Gastrocnemius medialis (tissue), 4 donors: ENCODE measurements around the gene HOXB8. TPM values are rescaled to one million over a fixed set of nuclear protein-coding genes. Genes with fewer than 3 reads are reported as not detected.

Source experiments
- ATAC-seq, 2 donors: fragments of 150-250 bp; one replicate each; pipeline ENCODE4 v1.9.1; 2016
- DNase-seq, 2 donors: peaks; one replicate each; pipeline ENCODE4 v3.0.0-alpha.2; 2019
- H3K27ac ChIP-seq, 4 donors: fragments of 200-600 bp; sonication (generic); 1 replicate in 1 of 4; 2 replicates in 3 of 4; pipeline ENCODE4 v1.5.1; 2016 to 2018; ENCODE audit warnings: mild to moderate bottlenecking in 2 of 4, moderate library complexity in 1 of 4
- H3K27me3 ChIP-seq, 3 donors: fragments of 200-600 bp; sonication (generic) in 2 of 3; 1 replicate in 1 of 3; 2 replicates in 2 of 3; pipeline versions ENCODE4 v1.5.1 to v1.6.0; 2016 to 2019; ENCODE audit warnings: mild to moderate bottlenecking in 1 of 3, moderate library complexity in 1 of 3
- H3K36me3 ChIP-seq, 2 donors: fragments of 200-600 bp; sonication (generic) in 1 of 2; one replicate each; pipeline ENCODE4 v1.5.1; 2017 to 2018
- H3K4me1 ChIP-seq, 2 donors: fragments of 200-600 bp; sonication (generic) in 1 of 2; one replicate each; pipeline ENCODE4 v1.5.1; 2016 to 2017; ENCODE audit warnings: mild to moderate bottlenecking in 2 of 2
- H3K4me3 ChIP-seq, 4 donors: fragments of 200-600 bp; sonication (generic) in 3 of 4; 1 replicate in 1 of 4; 2 replicates in 3 of 4; pipeline ENCODE4 v1.5.1; 2016 to 2019; ENCODE audit warnings: mild to moderate bottlenecking in 2 of 4
- H3K9me3 ChIP-seq, 3 donors: fragments of 200-600 bp; sonication (generic) in 2 of 3; 1 replicate in 1 of 3; 2 replicates in 2 of 3; pipeline ENCODE4 v1.5.1; 2016 to 2019
- POLR2A ChIP-seq, 2 donors: fragments of 450-650 bp; IDR thresholded peaks; one replicate each; pipeline ENCODE4 v1.6.1; 2017; ENCODE audit warnings: antibody characterized with exemption in 2 of 2, mild to moderate bottlenecking in 2 of 2, moderate library complexity in 2 of 2
- in situ Hi-C, 4 donors: fragments of 200-750 bp; cut with MboI; loops; one replicate each; pipeline versions ENCODE4 v1.15.0 to v1.8.0; 2017; ENCODE audit warnings: low sequenced_read_pairs in 4 of 4
- intact Hi-C: fragments of 100-400 bp; cut with DNase I; formaldehyde crosslinking; loops from one replicate; pipeline ENCODE4 v1.15.1; 2023; ENCODE audit warnings: low total_unique reads
- total RNA-seq, 4 donors: library from RNA; depleted of rRNA; stranded (reverse); fragments of >200 nt; gene quantifications; one replicate each; pipeline versions ENCODE4 v1.1.0 to v1.2.3, GENCODE V29; 2016
- TF ChIP-seq, protein P1 (sequence below), 5 experiments: fragments of 450-650 bp in 3 of 5; fragments of 200-600 bp in 2 of 5; sonication (generic) in 2 of 5; IDR thresholded peaks in 4 of 5; conservative IDR thresholded peaks in 1 of 5; 1 replicate in 4 of 5; 2 replicates in 1 of 5; pipeline ENCODE4 v1.5.1; 2016 to 2019; ENCODE audit warnings: antibody characterized with exemption in 5 of 5, mild to moderate bottlenecking in 3 of 5, moderate library complexity in 3 of 5

HOXB8 gene
- total RNA-seq, 4 donors from 2014 or later = 0.27 TPM; not detected in 3

DNA sequence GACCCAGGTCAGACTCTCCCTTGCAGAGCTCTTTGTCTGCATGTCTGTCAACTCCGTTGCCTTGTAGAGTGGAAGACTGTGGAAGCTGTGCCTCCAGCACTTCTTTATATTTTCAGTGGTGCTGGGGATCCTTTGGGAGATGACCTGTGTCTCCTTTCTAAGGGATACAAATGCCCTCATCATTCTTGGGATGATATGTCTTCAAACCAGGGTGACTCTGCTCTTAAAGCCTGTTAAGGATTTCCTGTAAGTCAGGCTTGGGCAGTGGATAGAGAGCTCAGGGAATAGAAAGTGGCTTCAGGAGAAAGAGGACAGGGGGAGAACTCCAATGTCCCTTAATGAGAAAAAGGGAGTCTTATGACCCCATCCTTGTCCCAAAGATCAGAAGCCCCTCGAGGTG, 26.6 kb downstream of the HOXB8 start:
- Histone ChIP-seq H3K4me3 (no peak overlapping the region), H3K27me3 (peaks cover 46 to 65% (median 51%) of the 10 kb centered on the region in 3 donors), H3K4me1 (peaks cover 9 to 20% of the 10 kb centered on the region in 2 donors)

DNA sequence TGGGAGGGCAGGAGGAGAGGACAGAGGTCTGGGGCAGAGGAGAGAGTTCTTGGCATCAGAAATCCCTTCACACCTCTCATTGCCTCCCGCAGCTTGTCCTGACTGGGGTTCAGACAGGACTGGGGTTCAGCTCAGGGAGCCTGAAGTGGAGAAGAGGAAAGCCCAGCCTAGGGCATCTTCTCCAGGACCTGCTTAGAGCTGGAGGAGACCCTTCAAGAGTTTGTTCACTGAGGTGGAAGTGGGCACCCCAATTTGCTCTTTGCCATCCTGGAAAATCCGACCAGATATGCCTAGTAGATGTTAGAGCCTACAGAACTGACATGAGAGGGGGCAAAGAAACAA, 27.0 kb downstream of the HOXB8 start:
- TF ChIP-seq, protein P1, sequence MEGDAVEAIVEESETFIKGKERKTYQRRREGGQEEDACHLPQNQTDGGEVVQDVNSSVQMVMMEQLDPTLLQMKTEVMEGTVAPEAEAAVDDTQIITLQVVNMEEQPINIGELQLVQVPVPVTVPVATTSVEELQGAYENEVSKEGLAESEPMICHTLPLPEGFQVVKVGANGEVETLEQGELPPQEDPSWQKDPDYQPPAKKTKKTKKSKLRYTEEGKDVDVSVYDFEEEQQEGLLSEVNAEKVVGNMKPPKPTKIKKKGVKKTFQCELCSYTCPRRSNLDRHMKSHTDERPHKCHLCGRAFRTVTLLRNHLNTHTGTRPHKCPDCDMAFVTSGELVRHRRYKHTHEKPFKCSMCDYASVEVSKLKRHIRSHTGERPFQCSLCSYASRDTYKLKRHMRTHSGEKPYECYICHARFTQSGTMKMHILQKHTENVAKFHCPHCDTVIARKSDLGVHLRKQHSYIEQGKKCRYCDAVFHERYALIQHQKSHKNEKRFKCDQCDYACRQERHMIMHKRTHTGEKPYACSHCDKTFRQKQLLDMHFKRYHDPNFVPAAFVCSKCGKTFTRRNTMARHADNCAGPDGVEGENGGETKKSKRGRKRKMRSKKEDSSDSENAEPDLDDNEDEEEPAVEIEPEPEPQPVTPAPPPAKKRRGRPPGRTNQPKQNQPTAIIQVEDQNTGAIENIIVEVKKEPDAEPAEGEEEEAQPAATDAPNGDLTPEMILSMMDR (IDR thresholded peaks at IDR 0.05 in 4 of 5, conservative IDR thresholded peaks at IDR 0.05 in 1 of 5) = no peak
- no peak for TF ChIP-seq POLR2A (IDR thresholded peaks at IDR 0.05)
- Histone ChIP-seq H3K27ac (peak overlapping the region; percentile 25 to 64 (median 58)), H3K4me3 (no peak overlapping the region), H3K36me3 (no peaks in the 10 kb centered on the region), H3K27me3 (peaks cover 45 to 60% (median 51%) of the 10 kb centered on the region in 3 donors), H3K9me3 (no peaks in the 10 kb centered on the region), H3K4me1 (peaks cover 9 to 15% of the 10 kb centered on the region in 2 donors)
- in situ Hi-C loops = no loop called here
- intact Hi-C loops = no loop called here
- ATAC-seq (no peak), DNase-seq (no peak)

More for the DNA sequence above, 26.6 kb downstream of the HOXB8 start:
- H3K27ac ChIP-seq = peak overlapping the region in 1 of 4 donors; percentile 62
- TF ChIP-seq, protein P1 (IDR thresholded peaks at IDR 0.05 in 4 of 5, conservative IDR thresholded peaks at IDR 0.05 in 1 of 5) = no peak
- no peak for TF ChIP-seq POLR2A (IDR thresholded peaks at IDR 0.05)
- no peaks in the 10 kb centered on the region for H3K9me3 ChIP-seq
- in situ Hi-C loops = no loop called here
- intact Hi-C loops = no loop called here
- DNase-seq (no peak), ATAC-seq (no peak)
- no peaks in the 10 kb centered on the region for H3K36me3 ChIP-seq

DNA sequence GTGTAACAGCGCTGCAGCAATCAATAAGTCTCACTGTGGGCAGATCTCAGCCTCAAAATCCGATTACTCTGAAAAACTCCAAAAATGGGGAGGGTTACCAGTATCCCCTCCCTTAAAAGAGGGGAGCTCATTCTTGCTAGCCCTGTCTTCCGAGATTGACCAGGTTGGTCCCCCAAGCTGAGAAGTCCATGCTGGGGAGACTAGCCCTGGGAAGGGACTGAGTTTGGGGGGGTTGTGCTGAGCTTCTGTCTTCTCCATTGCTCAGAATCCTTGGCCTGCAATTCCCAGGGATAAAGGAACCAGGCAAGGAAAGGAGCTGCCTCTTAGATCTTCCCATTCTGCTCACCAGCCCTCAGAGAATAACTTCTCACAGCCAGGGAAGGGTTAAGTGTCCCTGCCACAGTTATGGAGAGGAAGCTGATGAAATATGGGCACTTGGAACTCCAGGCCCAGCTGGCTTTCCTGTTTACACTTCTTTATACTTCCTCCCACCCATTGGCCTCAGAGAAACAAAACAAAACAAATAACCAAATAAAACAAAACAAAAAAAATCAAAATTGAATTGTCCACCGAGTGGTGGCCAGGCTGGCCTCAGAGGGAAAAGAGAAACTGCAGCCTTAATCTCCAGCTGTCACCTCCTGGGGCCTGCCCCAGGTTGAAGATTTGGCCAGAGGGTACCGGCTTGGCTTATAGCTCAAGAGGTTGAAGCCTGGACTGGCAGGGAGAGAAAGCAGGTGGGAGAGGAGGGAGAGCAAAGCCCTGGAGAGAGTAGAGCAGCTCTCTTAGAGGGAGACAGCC, 27.6 kb downstream of the HOXB8 start:
- TF ChIP-seq, protein P1 (IDR thresholded peaks at IDR 0.05 in 4 of 5, conservative IDR thresholded peaks at IDR 0.05 in 1 of 5) = no peak
- TF ChIP-seq POLR2A (IDR thresholded peaks at IDR 0.05) = no peak
- ATAC-seq (no peak), DNase-seq (no peak)
- in situ Hi-C loops = no loop called here
- no peaks in the 10 kb centered on the region for H3K36me3 ChIP-seq
- intact Hi-C loops = no loop called here
- H3K27ac ChIP-seq = peak overlapping the region; percentile 25 to 64 (median 58)
- H3K4me3 ChIP-seq = no peak overlapping the region
- H3K4me1 ChIP-seq = peaks cover 9 to 11% of the 10 kb centered on the region in 2 donors
- no peaks in the 10 kb centered on the region for H3K9me3 ChIP-seq
- H3K27me3 ChIP-seq = peaks cover 48 to 55% (median 51%) of the 10 kb centered on the region in 3 donors

DNA sequence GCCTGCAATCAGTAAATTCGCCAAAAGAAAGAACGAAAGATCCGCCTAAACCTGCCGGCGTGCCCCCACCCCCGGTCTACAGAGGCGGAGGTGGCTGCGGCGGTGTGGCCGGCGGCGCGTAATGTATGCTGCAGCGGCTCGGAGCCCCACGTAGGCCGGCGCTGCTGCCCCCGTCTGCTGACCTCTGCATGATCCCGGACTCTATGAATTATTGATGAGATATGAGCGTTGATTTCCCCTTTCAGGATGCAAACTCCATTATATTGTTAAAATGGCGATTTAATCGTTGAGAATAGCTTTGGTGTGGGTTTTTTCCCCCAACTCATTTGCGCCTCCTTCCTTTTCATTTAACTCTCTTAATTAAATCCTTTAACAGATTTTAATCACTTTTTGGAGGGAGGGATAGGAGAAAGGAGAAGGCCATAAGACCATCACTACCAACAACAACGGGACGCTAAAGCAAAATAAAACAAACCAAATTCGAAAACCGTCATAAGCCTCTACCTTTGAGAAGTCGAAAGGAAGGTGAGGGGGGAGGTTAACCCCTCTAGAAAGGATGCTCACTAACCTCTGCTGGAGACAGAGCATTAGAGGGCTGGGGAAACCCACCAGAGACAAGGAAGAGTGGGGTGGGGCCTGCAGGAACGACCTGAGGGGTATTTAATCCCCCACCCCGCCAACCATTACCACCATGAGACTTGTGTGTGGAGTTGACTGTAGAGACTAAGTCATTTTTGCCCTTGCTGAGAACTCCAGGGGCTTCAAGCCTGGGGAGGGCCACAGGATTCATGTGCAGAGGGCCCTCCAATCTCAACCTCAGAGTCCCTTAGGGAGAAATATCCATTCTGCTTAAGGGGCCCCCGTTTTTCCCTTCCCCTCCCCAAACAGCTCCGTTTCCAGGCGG, 28.5 kb downstream of the HOXB8 start:
- intact Hi-C loops = no loop called here
- Histone ChIP-seq H3K4me3 (peak overlapping the region; percentile 60 to 67 (median 63)), H3K9me3 (no peaks in the 10 kb centered on the region), H3K36me3 (no peaks in the 10 kb centered on the region), H3K27ac (peak overlapping the region; percentile 55 to 68 (median 63)), H3K27me3 (peaks cover 47 to 52% (median 48%) of the 10 kb centered on the region in 3 donors), H3K4me1 (peaks cover 9 to 11% of the 10 kb centered on the region in 2 donors)
- no peak for DNase-seq
- TF ChIP-seq POLR2A (IDR thresholded peaks at IDR 0.05) = no peak
- TF ChIP-seq, protein P1 (IDR thresholded peaks at IDR 0.05 in 4 of 5, conservative IDR thresholded peaks at IDR 0.05 in 1 of 5) = no peak
- in situ Hi-C loops = no loop called here
- no peak for ATAC-seq
